NCI-H2081 treated with DMSO at 0.1 percent for 48 hours (cell line): ENCODE measurements around the gene MSRB3.
"Not testable (repeated sequence)": the region's sequence is repeated elsewhere in the genome, so short reads cannot be mapped to it uniquely, and the experiment has no call there.

Source experiments
- DNase-seq: peaks from one replicate; lab custom pipeline; 2025; lab: John Stamatoyannopoulos, UW

Gene MSRB3

GRCh38 chr12:65403188-65403587 lies 124.7 kb downstream of the MSRB3 start:
- no peak for DNase-seq

GRCh38 chr12:65407388-65408149 lies 129.1 kb downstream of the MSRB3 start:
- DNase-seq = no peak

- DNase-seq = no peak
Measured at GRCh38 chr12:65408441-65408840, 130.0 kb downstream of the MSRB3 start.

GRCh38 chr12:65409726-65410125 lies 131.2 kb downstream of the MSRB3 start:
- no peak for DNase-seq

GRCh38 chr12:65411171-65411570 lies 132.7 kb downstream of the MSRB3 start:
- DNase-seq = no peak

GRCh38 chr12:65414526-65414925 lies 136.0 kb downstream of the MSRB3 start:
- no peak for DNase-seq

- no peak for DNase-seq
Measured at GRCh38 chr12:65415826-65416225, 137.3 kb downstream of the MSRB3 start.

- DNase-seq = no peak
Measured at GRCh38 chr12:65419284-65420072, 141.0 kb downstream of the MSRB3 start.

GRCh38 chr12:65420941-65421340 lies 142.5 kb downstream of the MSRB3 start:
- no peak for DNase-seq

GRCh38 chr12:65427646-65428045 lies 149.2 kb downstream of the MSRB3 start:
- no peak for DNase-seq

- no peak for DNase-seq
Measured at GRCh38 chr12:65430006-65430405, 151.5 kb downstream of the MSRB3 start.

GRCh38 chr12:65430571-65431306 lies 152.3 kb downstream of the MSRB3 start:
- no peak for DNase-seq

GRCh38 chr12:65432114-65432513 lies 153.6 kb downstream of the MSRB3 start:
- DNase-seq = no peak

GRCh38 chr12:65432651-65433050 lies 154.2 kb downstream of the MSRB3 start:
- DNase-seq = no peak

GRCh38 chr12:65434737-65435136 lies 156.3 kb downstream of the MSRB3 start:
- no peak for DNase-seq

GRCh38 chr12:65443038-65443437 lies 164.6 kb downstream of the MSRB3 start:
- no peak for DNase-seq

- DNase-seq = no peak
Measured at GRCh38 chr12:65444996-65445395, 166.5 kb downstream of the MSRB3 start.

GRCh38 chr12:65446901-65447300 lies 168.4 kb downstream of the MSRB3 start:
- no peak for DNase-seq

- DNase-seq = no peak
Measured at GRCh38 chr12:65449400-65449799, 170.9 kb downstream of the MSRB3 start.

GRCh38 chr12:65450625-65451024 lies 172.1 kb downstream of the MSRB3 start:
- no peak for DNase-seq

- DNase-seq = no peak
Measured at GRCh38 chr12:65454115-65454787, 175.8 kb downstream of the MSRB3 start.

- not testable (repeated sequence) for DNase-seq
Measured at GRCh38 chr12:65457341-65457740, 178.9 kb downstream of the MSRB3 start.
